ENCODE data around the gene RHOT2. TPM values are rescaled to one million over a fixed set of nuclear protein-coding genes. Genes with fewer than 3 reads are reported as not detected.
A peak's percentile ranks its signal among the peaks of the same experiment; 100 is the strongest.

The RHOT2 gene
- total and polyA plus RNA-seq, 12 donors, result 34.7 to 462 (median 89.2) TPM

DNA sequence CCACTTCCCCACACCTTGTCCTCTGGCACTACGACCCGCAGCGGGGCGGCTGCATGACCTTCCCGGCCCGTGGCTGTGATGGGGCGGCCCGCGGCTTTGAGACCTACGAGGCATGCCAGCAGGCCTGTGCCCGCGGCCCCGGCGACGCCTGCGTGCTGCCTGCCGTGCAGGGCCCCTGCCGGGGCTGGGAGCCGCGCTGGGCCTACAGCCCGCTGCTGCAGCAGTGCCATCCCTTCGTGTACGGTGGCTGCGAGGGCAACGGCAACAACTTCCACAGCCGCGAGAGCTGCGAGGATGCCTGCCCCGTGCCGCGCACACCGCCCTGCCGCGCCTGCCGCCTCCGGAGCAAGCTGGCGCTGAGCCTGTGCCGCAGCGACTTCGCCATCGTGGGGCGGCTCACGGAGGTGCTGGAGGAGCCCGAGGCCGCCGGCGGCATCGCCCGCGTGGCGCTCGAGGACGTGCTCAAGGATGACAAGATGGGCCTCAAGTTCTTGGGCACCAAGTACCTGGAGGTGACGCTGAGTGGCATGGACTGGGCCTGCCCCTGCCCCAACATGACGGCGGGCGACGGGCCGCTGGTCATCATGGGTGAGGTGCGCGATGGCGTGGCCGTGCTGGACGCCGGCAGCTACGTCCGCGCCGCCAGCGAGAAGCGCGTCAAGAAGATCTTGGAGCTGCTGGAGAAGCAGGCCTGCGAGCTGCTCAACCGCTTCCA is 34.4 kb upstream of the RHOT2 start:
- DNase-seq, result peak in 3 of 7 donors; percentile 18 to 29 (median 20)
- no peaks in the 10 kb centered on the region for H3K9me3 ChIP-seq (replicated peaks in 1 of 3)
- H3K36me3 ChIP-seq (replicated peaks in 1 of 2), result no peaks in the 10 kb centered on the region
- no peak overlapping the region for H3K4me3 ChIP-seq
- WGBS, 4 donors, result 95 to 97% (median 95%) methylated on average over 25 to 74 of the region's 74 CpGs
- H3K27ac ChIP-seq, result no peak overlapping the region
- TF ChIP-seq, protein P1, sequence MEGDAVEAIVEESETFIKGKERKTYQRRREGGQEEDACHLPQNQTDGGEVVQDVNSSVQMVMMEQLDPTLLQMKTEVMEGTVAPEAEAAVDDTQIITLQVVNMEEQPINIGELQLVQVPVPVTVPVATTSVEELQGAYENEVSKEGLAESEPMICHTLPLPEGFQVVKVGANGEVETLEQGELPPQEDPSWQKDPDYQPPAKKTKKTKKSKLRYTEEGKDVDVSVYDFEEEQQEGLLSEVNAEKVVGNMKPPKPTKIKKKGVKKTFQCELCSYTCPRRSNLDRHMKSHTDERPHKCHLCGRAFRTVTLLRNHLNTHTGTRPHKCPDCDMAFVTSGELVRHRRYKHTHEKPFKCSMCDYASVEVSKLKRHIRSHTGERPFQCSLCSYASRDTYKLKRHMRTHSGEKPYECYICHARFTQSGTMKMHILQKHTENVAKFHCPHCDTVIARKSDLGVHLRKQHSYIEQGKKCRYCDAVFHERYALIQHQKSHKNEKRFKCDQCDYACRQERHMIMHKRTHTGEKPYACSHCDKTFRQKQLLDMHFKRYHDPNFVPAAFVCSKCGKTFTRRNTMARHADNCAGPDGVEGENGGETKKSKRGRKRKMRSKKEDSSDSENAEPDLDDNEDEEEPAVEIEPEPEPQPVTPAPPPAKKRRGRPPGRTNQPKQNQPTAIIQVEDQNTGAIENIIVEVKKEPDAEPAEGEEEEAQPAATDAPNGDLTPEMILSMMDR (IDR thresholded peaks at IDR 0.05), result no peak
- TF ChIP-seq POLR2A (IDR thresholded peaks at IDR 0.05), result no peak
- intact Hi-C loops (cut with DNase I), result no loop called here
- H3K27me3 ChIP-seq, result no peaks in the 10 kb centered on the region
- peaks cover 20 to 40% of the 10 kb centered on the region in 2 donors for H3K4me1 ChIP-seq (replicated peaks in 1 of 2)

DNA sequence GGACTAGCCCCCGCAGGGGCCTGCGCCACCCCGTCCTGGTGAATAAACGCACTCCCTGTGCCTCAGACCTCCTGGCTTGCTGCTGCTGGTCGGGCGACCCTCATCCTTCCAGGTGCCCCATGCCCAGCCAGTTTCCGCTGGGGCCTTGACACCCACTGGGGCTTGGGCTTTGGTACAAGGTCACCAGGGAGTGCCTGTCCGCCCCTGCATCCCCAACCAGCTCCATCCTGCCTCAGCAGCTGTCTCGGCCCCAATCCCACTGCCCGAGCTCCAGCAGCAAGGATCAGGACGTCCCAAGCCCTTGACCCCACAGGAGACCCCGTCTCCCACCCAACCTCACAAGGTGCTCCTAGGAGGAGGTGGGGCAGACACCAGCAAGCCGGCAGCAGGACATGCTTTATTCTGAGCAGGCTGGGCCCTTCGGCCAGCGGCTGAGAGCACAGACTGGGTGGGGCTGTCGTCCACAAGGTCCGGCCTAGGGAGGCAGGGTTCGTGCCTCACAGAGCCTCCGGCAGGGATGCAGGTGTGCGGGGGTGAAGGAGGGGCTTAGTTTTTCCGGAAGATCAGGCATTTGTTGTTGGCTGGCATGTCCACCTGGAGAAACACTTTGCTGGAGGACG is 33.8 kb upstream of the RHOT2 start:
- no peaks in the 10 kb centered on the region for H3K36me3 ChIP-seq (replicated peaks in 1 of 2)
- H3K27me3 ChIP-seq, result no peaks in the 10 kb centered on the region
- H3K27ac ChIP-seq, result no peak overlapping the region
- no peaks in the 10 kb centered on the region for H3K9me3 ChIP-seq (replicated peaks in 1 of 3)
- peaks cover 27 to 47% of the 10 kb centered on the region in 2 donors for H3K4me1 ChIP-seq (replicated peaks in 1 of 2)
- WGBS, 4 donors, result 87 to 95% (median 91%) methylated on average over 13 to 22 of the region's 22 CpGs
- no peak for TF ChIP-seq POLR2A (IDR thresholded peaks at IDR 0.05)
- TF ChIP-seq, protein P1 (IDR thresholded peaks at IDR 0.05), result no peak
- peak in 4 of 7 donors; percentile 15 to 38 (median 32) for DNase-seq
- H3K4me3 ChIP-seq, result no peak overlapping the region
- intact Hi-C loops (cut with DNase I), result no loop called here

DNA sequence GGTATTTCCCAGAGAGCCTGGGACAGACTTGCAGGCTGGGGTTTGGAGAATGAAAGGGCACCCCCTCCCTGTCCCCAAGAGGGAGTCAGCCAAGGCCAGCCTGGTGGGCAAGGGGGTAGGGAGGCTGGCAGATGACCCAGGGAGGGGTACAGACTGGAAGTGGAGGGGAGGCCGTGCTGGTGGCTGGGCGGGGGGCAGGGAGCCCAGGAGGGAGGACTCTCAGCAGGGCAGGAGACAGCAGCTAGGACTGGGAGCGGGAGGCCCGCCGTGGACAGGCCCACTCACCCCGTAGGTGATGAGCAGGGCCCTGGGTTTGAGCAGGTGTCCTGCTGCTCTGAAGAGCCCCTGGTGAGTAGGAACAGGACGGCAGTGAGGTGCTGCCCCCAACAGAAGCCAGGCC is 32.9 kb upstream of the RHOT2 start:
- intact Hi-C loops (cut with DNase I), result no loop called here
- no peak for TF ChIP-seq POLR2A (IDR thresholded peaks at IDR 0.05)
- TF ChIP-seq, protein P1 (IDR thresholded peaks at IDR 0.05), result no peak
- 85 to 100% (median 89%) methylated on average over 2 to 7 of the region's 7 CpGs for WGBS, 4 donors
- Histone ChIP-seq H3K27me3 (no peaks in the 10 kb centered on the region), H3K4me1 (replicated peaks in 1 of 2) (peaks cover 29 to 43% of the 10 kb centered on the region in 2 donors), H3K27ac (no peak overlapping the region), H3K4me3 (peak overlapping the region in 1 of 4 donors; percentile 91), H3K36me3 (replicated peaks in 1 of 2) (no peaks in the 10 kb centered on the region), H3K9me3 (replicated peaks in 1 of 3) (no peaks in the 10 kb centered on the region)
- peak in 3 of 7 donors; percentile 33 to 41 (median 35) for DNase-seq

DNA sequence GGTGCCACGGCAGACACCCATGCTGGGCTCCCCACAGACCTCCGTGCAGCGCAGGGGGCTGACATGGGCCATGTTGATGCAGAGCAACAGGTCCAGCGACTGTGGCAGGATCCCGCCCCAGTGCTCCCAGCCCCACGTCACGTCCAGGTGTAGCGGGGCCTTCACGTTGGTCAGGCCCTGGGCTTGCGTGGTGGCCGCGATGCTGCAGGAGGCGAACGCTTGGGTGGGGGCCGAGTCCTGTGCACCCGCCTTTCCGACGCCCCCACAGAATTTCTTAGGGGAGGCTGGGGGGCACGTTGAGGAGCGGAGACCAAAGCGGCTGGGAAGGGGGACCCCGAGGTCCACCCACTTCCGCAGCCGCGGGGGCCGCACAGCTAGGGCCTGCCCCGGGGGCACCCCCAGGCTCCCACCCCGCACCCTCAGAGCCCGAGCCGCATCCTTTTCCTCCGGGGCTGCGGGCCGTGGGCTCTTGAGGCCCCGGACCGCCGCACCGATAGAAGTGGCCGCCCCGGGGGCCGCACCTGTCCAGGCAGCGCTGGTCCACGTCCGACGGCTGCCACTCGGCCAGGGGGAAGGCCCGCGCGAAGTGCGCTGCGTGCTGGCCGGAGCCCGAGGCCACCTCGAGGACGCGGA is 32.2 kb upstream of the RHOT2 start:
- peak overlapping the region in 4 of 5 donors; percentile 98 for H3K27ac ChIP-seq
- intact Hi-C loops (cut with DNase I), result no loop called here
- no peaks in the 10 kb centered on the region for H3K36me3 ChIP-seq (replicated peaks in 1 of 2)
- WGBS, 4 donors, result 0 to 36% (median 4%) methylated on average over 1 to 55 of the region's 55 CpGs
- no peaks in the 10 kb centered on the region for H3K9me3 ChIP-seq (replicated peaks in 1 of 3)
- no peaks in the 10 kb centered on the region for H3K27me3 ChIP-seq
- DNase-seq, result peak in 4 of 7 donors; percentile 38 to 57 (median 42)
- H3K4me1 ChIP-seq (replicated peaks in 1 of 2), result peaks cover 29 to 36% of the 10 kb centered on the region in 2 donors
- H3K4me3 ChIP-seq, result peak overlapping the region in 3 of 4 donors; percentile 8 to 91 (median 68)
- TF ChIP-seq POLR2A (IDR thresholded peaks at IDR 0.05), result peak in 1 of 2 donors; percentile 18
- TF ChIP-seq, protein P1 (IDR thresholded peaks at IDR 0.05), result no peak

All from adrenal gland (tissue), 12 donors.